Mucosa of descending colon (tissue), 3 donors: Measurements from ENCODE around the gene MACF1. TPM values are rescaled to one million over a fixed set of nuclear protein-coding genes. Genes with fewer than 3 reads are reported as not detected.
"Not testable (repeated sequence)": the region's sequence is repeated elsewhere in the genome, so short reads cannot be mapped to it uniquely, and the experiment has no call there.

ENCODE experiments used
- ATAC-seq: fragments of 200-7000 bp; cut with Tn5 transposase; one replicate; pipeline ENCODE4 v1.9.1; 2020; ENCODE audit warnings: mild to moderate bottlenecking, moderate library complexity
- DNase-seq, 3 donors: peaks; one replicate each; pipeline ENCODE4 v3.0.0-alpha.2; 2020
- H3K36me3 ChIP-seq: fragments of 200-600 bp; one replicate; pipeline ENCODE4 v1.8.0; 2021; ENCODE audit warnings: low read depth, mild to moderate bottlenecking
- H3K4me1 ChIP-seq: fragments of 200-600 bp; one replicate; pipeline ENCODE4 v1.8.0; 2021; ENCODE audit warnings: low read depth, mild to moderate bottlenecking
- H3K4me3 ChIP-seq: fragments of 200-600 bp; one replicate; pipeline ENCODE4 v1.8.0; 2021; ENCODE audit warnings: mild to moderate bottlenecking
- H3K9me3 ChIP-seq: fragments of 200-600 bp; one replicate; pipeline ENCODE4 v1.8.0; 2021; ENCODE audit warnings: mild to moderate bottlenecking
- CTCF ChIP-seq: fragments of 200-600 bp; IDR thresholded peaks from one replicate; pipeline ENCODE4 v1.8.0; 2022; ENCODE audit warnings: antibody characterized with exemption, mild to moderate bottlenecking
- intact Hi-C, 2 donors: fragments of 100-400 bp; cut with DNase I in 1 of 2; cut with micrococcal nuclease in 1 of 2; formaldehyde crosslinking; loops; one replicate each; pipeline versions ENCODE4 v1.11.0 to v1.11.1; 2022; cut with DNase I, micrococcal nuclease
- total RNA-seq, 3 donors: library from RNA; stranded (reverse); fragmentation: NEBNext Ultra II Directional in 2 of 3; extraction: Animal tissue kit (Norgen Biotek cat#: 25700) in 2 of 3; gene quantifications; one replicate each; pipeline versions ENCODE4 v1.2.1 to v1.2.4, GENCODE V29; 2021 to 2023
- donor health status: DM: no; HTN: no; CAD: no; lungs with moderate emphysema.
- donor health status: DM: no; HTN: no; CAD: no.
- donor health status: DM: no; HTN: yes; CAD: no.

MACF1 gene
- total RNA-seq, 3 donors from 2014 or later = 146 to 362 (median 156) TPM

GRCh38 chr1:39489567-39490239 is 285.2 kb downstream of the MACF1 start:
- Histone ChIP-seq H3K4me1 (peaks cover 7% of the 10 kb centered on the region), H3K4me3 (no peak overlapping the region), H3K9me3 (no peaks in the 10 kb centered on the region), H3K36me3 (no peaks in the 10 kb centered on the region)
- TF ChIP-seq CTCF = no peak
- intact Hi-C loops = no loop called here
- no peak for DNase-seq
- no peak for ATAC-seq

- Histone ChIP-seq H3K36me3 (no peaks in the 10 kb centered on the region), H3K4me1 (peaks cover 7% of the 10 kb centered on the region), H3K4me3 (peak overlapping the region; percentile 11), H3K9me3 (no peaks in the 10 kb centered on the region)
- intact Hi-C loops = no loop called here
- ATAC-seq (peak; percentile 28), DNase-seq (peak in 1 of 3 donors; percentile 45)
- TF ChIP-seq CTCF = no peak
Measured at GRCh38 chr1:39490596-39491145, 286.2 kb downstream of the MACF1 start.

- Histone ChIP-seq H3K4me3 (peak within 1 kb of the TSS; percentile 11), H3K9me3 (no peaks in the 10 kb centered on the region), H3K4me1 (peaks cover 7% of the 10 kb centered on the region), H3K36me3 (no peaks in the 10 kb centered on the region)
- ATAC-seq (peak; percentile 92), DNase-seq (peak; percentile 72 to 85 (median 79))
- intact Hi-C loops = no loop called here
- TF ChIP-seq CTCF = no peak
Measured at GRCh38 chr1:39491146-39491921, 286.8 kb downstream of the MACF1 start, which contains the start of gene BMP8A. Gene BMP8A, plus strand, starts transcription at chr1:39491636. Its CDS starts 356 bp downstream, at chr1:39491992.

GRCh38 chr1:39492118-39493042 is 287.9 kb downstream of the MACF1 start:
- H3K9me3 ChIP-seq, H3K4me1 ChIP-seq, intact Hi-C loops, H3K4me3 ChIP-seq, H3K36me3 ChIP-seq: not testable (repeated sequence)
- ATAC-seq (peak; percentile 48), DNase-seq (peak in 1 of 3 donors; percentile 54)

GRCh38 chr1:39493043-39493810 is 288.7 kb downstream of the MACF1 start:
- H3K9me3 ChIP-seq, ATAC-seq, H3K36me3 ChIP-seq, H3K4me3 ChIP-seq, intact Hi-C loops, H3K4me1 ChIP-seq, DNase-seq: not testable (repeated sequence)
